Prostate gland (tissue), 2 donors: ENCODE data around the gene CDR2L. TPM values are rescaled to one million over a fixed set of nuclear protein-coding genes. Genes with fewer than 3 reads are reported as not detected.

Experiments used
- DNase-seq: peaks from one replicate; pipeline ENCODE4 v3.0.0-alpha.2; 2019; ENCODE audit warnings: low spot score
- H3K27ac ChIP-seq, 2 donors: fragments of 200-600 bp; sonication (generic); 2 replicates each; pipeline ENCODE4 v1.5.1; 2017 to 2019
- H3K27me3 ChIP-seq: fragments of 200-600 bp; sonication (generic); replicated peaks from 2 replicates; pipeline ENCODE4 v1.5.1; 2019; ENCODE audit not compliant: insufficient read depth
- H3K36me3 ChIP-seq, 2 donors: fragments of 200-600 bp; sonication (generic); 1 replicate in 1 of 2; 2 replicates in 1 of 2; pipeline versions ENCODE4 v1.5.1 to v1.8.1; 2017 to 2019
- H3K4me1 ChIP-seq: fragments of 200-600 bp; sonication (generic); replicated peaks from 2 replicates; pipeline ENCODE4 v1.5.1; 2019
- H3K4me3 ChIP-seq, 2 donors: fragments of 200-600 bp; sonication (generic); 2 replicates each; pipeline ENCODE4 v1.5.1; 2017 to 2019
- H3K9me3 ChIP-seq: fragments of 200-600 bp; sonication (generic); 2 replicates; pipeline ENCODE4 v1.5.1; 2017
- CTCF ChIP-seq, 4 experiments: fragments of 200-600 bp in 2 of 4; fragments of 450-650 bp in 2 of 4; sonication (generic) in 2 of 4; IDR thresholded peaks; 1 replicate in 3 of 4; 2 replicates in 1 of 4; pipeline ENCODE4 v1.5.1; 2016 to 2019; ENCODE audit warnings: antibody characterized with exemption in 4 of 4, mild to moderate bottlenecking in 2 of 4, moderate library complexity in 2 of 4
- POLR2A ChIP-seq: fragments of 450-650 bp; IDR thresholded peaks from one replicate; pipeline ENCODE4 v1.6.1; 2016; ENCODE audit warnings: antibody characterized with exemption, mild to moderate bottlenecking
- POLR2AphosphoS5 ChIP-seq: sonication (generic); formaldehyde crosslinking; IDR thresholded peaks from one replicate; pipeline ENCODE4 v1.6.1; 2017; ENCODE audit warnings: antibody characterized with exemption
- WGBS: methylation state at CpG from one replicate; pipeline ENCODE4 v1.1.5; 2018; 5-methylcytosine and 5-hydroxymethylcytosine counted together
- intact Hi-C: fragments of 100-400 bp; cut with DNase I; formaldehyde crosslinking; loops from one replicate; pipeline ENCODE4 v1.14.2; 2022
- total RNA-seq, 2 donors: library from RNA; depleted of rRNA; stranded (reverse); fragments of >200 nt; gene quantifications; one replicate each; pipeline ENCODE4 v1.1.0, GENCODE V29; 2016

Gene CDR2L
- total RNA-seq, 2 donors from 2014 or later: 13.7 to 34.9 TPM

DNA sequence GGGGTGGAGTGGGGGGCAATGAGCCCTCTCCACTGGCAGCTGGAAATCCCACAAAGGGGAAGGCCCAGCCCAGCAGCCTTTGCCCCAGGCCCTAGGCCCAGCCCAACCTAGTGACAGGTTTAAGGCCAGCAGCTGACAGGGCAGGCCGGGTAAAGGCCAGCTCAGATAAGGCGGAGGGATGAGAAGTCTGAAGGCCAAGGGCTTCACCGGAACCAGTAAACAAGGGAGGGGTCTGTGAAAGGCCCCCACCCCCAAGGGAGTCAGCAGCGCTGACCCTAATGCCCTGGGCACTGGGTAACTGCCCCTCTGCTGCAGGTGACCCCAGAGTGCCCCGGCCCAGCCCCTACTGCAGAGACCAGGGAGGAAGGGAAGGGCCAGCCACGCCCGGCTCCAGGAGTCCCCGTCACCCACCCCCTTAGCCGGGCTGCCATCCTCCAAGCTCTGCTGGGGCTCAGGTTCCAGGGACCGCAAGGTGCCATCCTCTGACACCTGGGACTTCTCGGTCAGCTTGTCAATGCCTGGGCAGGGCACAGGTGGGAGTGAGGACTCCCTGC is 34.2 kb upstream of the CDR2L start:
- intact Hi-C loops: no loop called here
- no peaks in the 10 kb centered on the region for H3K9me3 ChIP-seq
- H3K4me1 ChIP-seq: no peaks in the 10 kb centered on the region
- H3K27me3 ChIP-seq: no peaks in the 10 kb centered on the region
- DNase-seq: no peak
- H3K36me3 ChIP-seq: no peaks in the 10 kb centered on the region
- 80% methylated on average over 11 of the region's 11 CpGs for WGBS
- no peak overlapping the region for H3K27ac ChIP-seq
- no peak overlapping the region for H3K4me3 ChIP-seq
- TF ChIP-seq CTCF (IDR thresholded peaks at IDR 0.05): no peak
- no peak for TF ChIP-seq POLR2A
- TF ChIP-seq POLR2AphosphoS5: no peak

- H3K9me3 ChIP-seq: no peaks in the 10 kb centered on the region
- H3K4me1 ChIP-seq: no peaks in the 10 kb centered on the region
- TF ChIP-seq CTCF (IDR thresholded peaks at IDR 0.05) (no peak), POLR2A (no peak), POLR2AphosphoS5 (no peak)
- H3K36me3 ChIP-seq: no peaks in the 10 kb centered on the region
- H3K27me3 ChIP-seq: no peaks in the 10 kb centered on the region
- no peak overlapping the region for H3K4me3 ChIP-seq
- intact Hi-C loops: no loop called here
- 88% methylated on average over 15 of the region's 15 CpGs for WGBS
- no peak for DNase-seq
- no peak overlapping the region for H3K27ac ChIP-seq
Measured at GRCh38 chr17:74954115-74954514, 33.3 kb upstream of the CDR2L start.

- H3K4me3 ChIP-seq: no peak overlapping the region
- 74% methylated on average over 13 of the region's 13 CpGs for WGBS
- DNase-seq: no peak
- TF ChIP-seq POLR2A (no peak), CTCF (IDR thresholded peaks at IDR 0.05) (no peak), POLR2AphosphoS5 (no peak)
- H3K9me3 ChIP-seq: no peaks in the 10 kb centered on the region
- H3K27me3 ChIP-seq: no peaks in the 10 kb centered on the region
- intact Hi-C loops: no loop called here
- H3K4me1 ChIP-seq: no peaks in the 10 kb centered on the region
- H3K36me3 ChIP-seq: no peaks in the 10 kb centered on the region
- no peak overlapping the region for H3K27ac ChIP-seq
Measured at GRCh38 chr17:74954665-74955421, 32.6 kb upstream of the CDR2L start.

GRCh38 chr17:74956093-74956492 is 31.3 kb upstream of the CDR2L start:
- Histone ChIP-seq H3K4me3 (no peak overlapping the region), H3K27ac (no peak overlapping the region), H3K4me1 (no peaks in the 10 kb centered on the region), H3K27me3 (no peaks in the 10 kb centered on the region), H3K9me3 (no peaks in the 10 kb centered on the region), H3K36me3 (no peaks in the 10 kb centered on the region)
- intact Hi-C loops: no loop called here
- 83% methylated on average over 4 of the region's 4 CpGs for WGBS
- DNase-seq: no peak
- no peak for TF ChIP-seq CTCF (IDR thresholded peaks at IDR 0.05)
- no peak for TF ChIP-seq POLR2AphosphoS5
- TF ChIP-seq POLR2A: no peak
